Activated naive CD8-positive, alpha-beta T cell (primary cell): ENCODE results near the gene PTGES.
"Not testable (repeated sequence)": the region's sequence is repeated elsewhere in the genome, so short reads cannot be mapped to it uniquely, and the experiment has no call there.

Experiments used
- H3K27ac Mint-ChIP-seq: one replicate; pipeline ENCODE4 v1.8.0; 2021; ENCODE audit warnings: mixed read lengths
- H3K27me3 Mint-ChIP-seq: one replicate; pipeline ENCODE4 v1.8.0; 2021; ENCODE audit warnings: mixed read lengths
- H3K36me3 Mint-ChIP-seq: one replicate; pipeline ENCODE4 v1.8.0; 2021; ENCODE audit warnings: mixed read lengths
- H3K4me1 Mint-ChIP-seq: one replicate; pipeline ENCODE4 v1.8.0; 2021; ENCODE audit warnings: low read depth, mixed read lengths
- H3K4me3 Mint-ChIP-seq: one replicate; pipeline ENCODE4 v1.8.0; 2021; ENCODE audit warnings: mild to moderate bottlenecking, mixed read lengths
- H3K9me3 Mint-ChIP-seq: one replicate; pipeline ENCODE4 v1.8.0; 2021; ENCODE audit warnings: low read depth, mixed read lengths

Gene PTGES

DNA sequence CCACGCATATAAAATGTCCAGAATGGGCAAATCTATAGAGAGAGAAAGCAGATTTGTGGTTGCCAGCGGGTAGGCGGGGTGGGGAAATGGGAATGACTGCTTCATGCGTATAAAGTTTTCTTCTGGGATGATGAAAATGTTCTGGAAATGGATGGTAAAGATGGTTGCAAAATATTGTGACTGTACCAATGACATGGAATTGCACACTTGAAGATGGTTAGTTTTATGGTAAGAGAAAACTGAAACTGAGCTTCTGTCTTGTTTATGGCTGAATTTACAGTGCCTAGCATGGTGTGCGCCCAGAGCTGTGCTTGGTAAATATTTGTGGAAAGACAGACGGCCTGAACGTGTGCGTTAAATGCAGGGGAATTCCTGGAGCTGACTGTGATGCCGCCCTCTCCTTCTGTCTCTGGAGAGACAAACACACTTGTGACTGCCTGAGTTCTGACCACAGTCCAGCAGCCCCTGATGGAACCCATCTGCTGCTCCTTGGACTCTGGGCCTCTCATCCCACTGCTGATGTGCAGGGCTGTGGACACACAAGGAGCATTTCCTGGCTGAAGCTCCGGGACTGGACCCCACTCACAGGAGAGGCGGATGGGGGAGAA, 8.6 kb upstream of the PTGES start:
- peaks cover 3% of the 10 kb centered on the region for H3K27me3 Mint-ChIP-seq
- peaks cover 16% of the 10 kb centered on the region for H3K4me1 Mint-ChIP-seq
- no peak overlapping the region for H3K4me3 Mint-ChIP-seq
- H3K36me3 Mint-ChIP-seq = no peaks in the 10 kb centered on the region
- H3K9me3 Mint-ChIP-seq = no peaks in the 10 kb centered on the region
- H3K27ac Mint-ChIP-seq = no peak overlapping the region

- H3K27ac Mint-ChIP-seq, H3K36me3 Mint-ChIP-seq, H3K4me3 Mint-ChIP-seq, H3K27me3 Mint-ChIP-seq, H3K9me3 Mint-ChIP-seq: not testable (repeated sequence)
- peaks cover 17% of the 10 kb centered on the region for H3K4me1 Mint-ChIP-seq
These were observed 7.9 kb upstream of the PTGES start for GRCh38 chr9:129760784-129761183.

DNA sequence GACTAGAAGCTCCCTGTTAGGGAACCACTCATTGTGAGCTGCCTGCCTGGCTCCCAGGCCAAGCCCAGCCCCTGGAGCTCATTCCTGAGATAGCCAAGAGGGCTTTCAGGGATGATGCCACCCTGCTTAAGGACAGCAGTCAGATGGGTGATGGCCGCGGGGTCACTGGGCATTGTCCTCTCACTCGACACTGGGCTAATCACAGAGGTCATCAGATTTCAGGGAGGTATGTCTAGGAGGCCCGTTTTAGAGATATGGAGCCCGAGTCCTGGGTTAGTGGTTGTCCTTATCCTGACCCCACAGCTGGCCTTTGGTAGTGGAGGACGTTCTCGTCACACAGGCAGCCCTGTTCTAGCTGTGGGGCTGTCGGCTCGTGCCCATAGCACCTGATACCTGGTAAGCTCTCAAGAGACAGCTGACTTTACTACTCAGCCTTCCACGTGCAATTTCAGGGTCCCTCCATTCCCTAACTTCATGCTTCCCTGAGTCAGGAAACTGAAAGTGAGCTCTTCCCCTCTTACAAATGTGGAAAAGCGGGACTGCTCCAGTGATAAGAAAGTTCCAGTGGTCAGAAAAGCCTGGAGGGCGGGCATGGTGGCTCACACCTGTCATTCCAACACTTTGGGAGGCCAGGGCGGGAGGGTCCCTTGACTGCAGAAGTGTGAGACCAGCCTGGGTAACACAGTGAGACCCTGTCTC, 7.1 kb upstream of the PTGES start:
- Mint-ChIP-seq H3K4me1 (peaks cover 17% of the 10 kb centered on the region), H3K36me3 (no peaks in the 10 kb centered on the region)

DNA sequence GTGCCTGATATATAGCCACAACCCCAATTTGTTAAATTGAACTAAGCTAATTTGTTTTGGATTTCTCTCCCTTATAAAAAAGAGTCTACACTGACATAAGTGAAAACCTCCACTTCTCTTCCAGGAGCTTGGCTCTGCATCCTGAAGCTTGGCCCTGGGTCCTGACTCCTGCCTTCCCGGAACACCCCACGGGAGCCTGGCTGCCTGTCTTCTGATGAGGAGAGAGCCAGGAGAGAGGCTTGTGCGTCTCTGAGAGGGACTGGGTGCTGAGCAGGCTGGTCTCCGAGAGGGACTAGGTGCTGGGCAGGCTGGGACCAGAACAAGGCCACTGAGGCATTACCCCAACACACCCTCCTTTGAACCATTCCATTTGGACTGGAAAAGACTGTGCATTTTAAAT, 6.5 kb upstream of the PTGES start:
- Mint-ChIP-seq H3K4me3 (no peak overlapping the region), H3K36me3 (no peaks in the 10 kb centered on the region), H3K9me3 (no peaks in the 10 kb centered on the region), H3K27ac (no peak overlapping the region), H3K4me1 (peaks cover 17% of the 10 kb centered on the region), H3K27me3 (peaks cover 3% of the 10 kb centered on the region)

More for the DNA sequence above, 7.1 kb upstream of the PTGES start:
- no peaks in the 10 kb centered on the region for H3K9me3 Mint-ChIP-seq
- H3K27ac Mint-ChIP-seq = no peak overlapping the region
- H3K4me3 Mint-ChIP-seq = no peak overlapping the region
- peaks cover 3% of the 10 kb centered on the region for H3K27me3 Mint-ChIP-seq

GRCh38 chr9:129757045-129757444, 4.2 kb upstream of the PTGES start:
- peaks cover 3% of the 10 kb centered on the region for H3K27me3 Mint-ChIP-seq
- H3K27ac Mint-ChIP-seq = no peak overlapping the region
- H3K4me3 Mint-ChIP-seq = no peak overlapping the region
- peaks cover 29% of the 10 kb centered on the region for H3K4me1 Mint-ChIP-seq
- H3K9me3 Mint-ChIP-seq = no peaks in the 10 kb centered on the region
- H3K36me3 Mint-ChIP-seq = no peaks in the 10 kb centered on the region

DNA sequence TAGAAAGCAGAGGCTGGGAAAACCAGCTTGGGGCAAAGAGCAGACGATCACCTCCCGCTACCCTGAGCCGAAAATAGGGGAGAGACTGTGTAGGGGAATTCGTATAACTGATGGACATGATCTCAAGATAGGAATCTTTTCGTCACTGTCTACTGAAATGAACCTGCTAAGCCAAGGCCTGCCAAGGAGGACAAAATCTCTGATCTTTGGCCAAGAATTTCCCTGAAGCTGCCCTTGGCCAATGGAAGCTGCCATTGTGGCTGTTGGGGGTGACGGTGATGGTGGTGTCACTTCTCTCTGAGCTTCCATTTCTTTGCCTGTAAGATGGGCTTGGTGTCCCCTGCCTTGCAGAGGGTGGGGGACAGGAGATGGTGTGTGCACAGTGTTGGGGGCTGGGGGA, 3.3 kb upstream of the PTGES start:
- no peak overlapping the region for H3K27ac Mint-ChIP-seq
- no peaks in the 10 kb centered on the region for H3K9me3 Mint-ChIP-seq
- no peaks in the 10 kb centered on the region for H3K36me3 Mint-ChIP-seq
- peaks cover 3% of the 10 kb centered on the region for H3K27me3 Mint-ChIP-seq
- H3K4me1 Mint-ChIP-seq = peaks cover 29% of the 10 kb centered on the region
- H3K4me3 Mint-ChIP-seq = no peak overlapping the region

DNA sequence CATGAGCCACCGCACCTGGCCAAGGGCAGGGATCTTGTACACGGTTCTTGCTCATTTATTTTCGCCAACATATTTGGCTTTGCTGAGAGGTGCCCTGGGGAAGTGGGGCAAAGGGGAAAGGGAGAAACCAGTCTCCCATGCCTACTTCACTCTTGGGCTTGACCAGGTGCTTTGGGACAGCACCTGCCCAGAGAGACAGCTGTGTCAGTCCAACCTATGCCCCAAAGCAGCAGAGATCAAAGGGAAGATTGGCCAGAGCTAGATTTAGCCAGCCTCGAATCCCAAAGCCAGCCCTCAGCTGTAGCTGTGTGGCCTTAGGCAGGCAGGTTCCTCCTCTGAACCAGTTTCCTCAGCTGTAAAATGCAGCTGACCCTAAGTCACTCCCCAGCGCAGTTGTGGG, 2.3 kb upstream of the PTGES start:
- no peaks in the 10 kb centered on the region for H3K9me3 Mint-ChIP-seq
- H3K4me3 Mint-ChIP-seq = no peak overlapping the region
- H3K36me3 Mint-ChIP-seq = no peaks in the 10 kb centered on the region
- H3K27ac Mint-ChIP-seq = no peak overlapping the region
- peaks cover 3% of the 10 kb centered on the region for H3K27me3 Mint-ChIP-seq
- H3K4me1 Mint-ChIP-seq = peaks cover 29% of the 10 kb centered on the region

GRCh38 chr9:129751841-129752801, 721 bp downstream of the PTGES start:
- peak overlapping the region; percentile 20 for H3K4me3 Mint-ChIP-seq
- peaks cover 21% of the 10 kb centered on the region for H3K4me1 Mint-ChIP-seq
- H3K36me3 Mint-ChIP-seq = no peaks in the 10 kb centered on the region
- H3K27ac Mint-ChIP-seq = no peak overlapping the region
- H3K27me3 Mint-ChIP-seq = no peaks in the 10 kb centered on the region
- no peaks in the 10 kb centered on the region for H3K9me3 Mint-ChIP-seq

GRCh38 chr9:129750013-129750638, 2.7 kb downstream of the PTGES start:
- Mint-ChIP-seq H3K9me3 (no peaks in the 10 kb centered on the region), H3K4me3 (no peak overlapping the region), H3K27me3 (no peaks in the 10 kb centered on the region), H3K27ac (no peak overlapping the region), H3K4me1 (peaks cover 14% of the 10 kb centered on the region), H3K36me3 (no peaks in the 10 kb centered on the region)

- no peaks in the 10 kb centered on the region for H3K27me3 Mint-ChIP-seq
- peaks cover 14% of the 10 kb centered on the region for H3K4me1 Mint-ChIP-seq
- H3K27ac Mint-ChIP-seq = no peak overlapping the region
- H3K9me3 Mint-ChIP-seq = no peaks in the 10 kb centered on the region
- H3K36me3 Mint-ChIP-seq = no peaks in the 10 kb centered on the region
- H3K4me3 Mint-ChIP-seq = no peak overlapping the region
These were observed 3.3 kb downstream of the PTGES start for GRCh38 chr9:129749575-129749974.

DNA sequence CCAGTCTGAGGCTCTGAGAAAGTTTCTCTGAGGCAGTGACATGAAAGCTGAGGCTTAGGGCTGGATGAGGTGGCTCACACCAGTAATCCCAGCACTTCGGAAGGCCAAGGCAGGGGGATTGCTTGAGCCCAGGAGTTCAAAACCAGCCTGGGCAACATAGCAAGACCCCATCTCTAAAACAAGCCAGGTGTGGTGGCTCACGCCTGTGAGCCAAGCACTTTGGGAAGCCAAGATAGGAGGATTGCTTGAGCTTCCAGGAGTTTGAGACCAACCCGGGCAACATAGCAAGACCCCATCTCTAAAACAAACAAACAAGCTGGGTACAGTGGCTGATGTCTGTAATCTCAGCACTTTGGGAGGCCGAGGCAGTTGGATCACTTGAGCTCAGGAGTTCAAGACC, 3.8 kb downstream of the PTGES start:
- not testable (repeated sequence) for H3K27ac Mint-ChIP-seq, H3K27me3 Mint-ChIP-seq

GRCh38 chr9:129748249-129748648, 4.6 kb downstream of the PTGES start:
- Mint-ChIP-seq H3K27ac (no peak overlapping the region), H3K9me3 (no peaks in the 10 kb centered on the region), H3K36me3 (no peaks in the 10 kb centered on the region), H3K4me1 (peaks cover 11% of the 10 kb centered on the region), H3K4me3 (no peak overlapping the region), H3K27me3 (no peaks in the 10 kb centered on the region)

More for the DNA sequence above, 3.8 kb downstream of the PTGES start:
- not testable (repeated sequence) for H3K9me3 Mint-ChIP-seq, H3K36me3 Mint-ChIP-seq, H3K4me3 Mint-ChIP-seq
- peaks cover 14% of the 10 kb centered on the region for H3K4me1 Mint-ChIP-seq

GRCh38 chr9:129746092-129746777, 6.6 kb downstream of the PTGES start:
- Mint-ChIP-seq H3K4me3 (no peak overlapping the region), H3K36me3 (no peaks in the 10 kb centered on the region), H3K9me3 (no peaks in the 10 kb centered on the region), H3K4me1 (peaks cover 2% of the 10 kb centered on the region), H3K27ac (no peak overlapping the region), H3K27me3 (no peaks in the 10 kb centered on the region)

GRCh38 chr9:129745200-129745599, 7.6 kb downstream of the PTGES start:
- Mint-ChIP-seq H3K36me3 (no peaks in the 10 kb centered on the region), H3K4me3 (no peak overlapping the region), H3K4me1 (peaks cover 2% of the 10 kb centered on the region), H3K9me3 (no peaks in the 10 kb centered on the region), H3K27me3 (no peaks in the 10 kb centered on the region), H3K27ac (no peak overlapping the region)
